H1 (cell line): ENCODE results near the gene IDUA. TPM values are rescaled to one million over a fixed set of nuclear protein-coding genes. Genes with fewer than 3 reads are reported as not detected.

ENCODE experiments used
- CTCF ChIA-PET: fragments of 300-600 bp; sonication (Branson Sonifier 250); formaldehyde crosslinking; loops from one replicate; lab custom pipeline; 2021; ENCODE audit not compliant: partially characterized antibody; lab: Charles Lee
- POLR2A ChIA-PET: fragments of 300-600 bp; sonication (Branson Sonifier 250); formaldehyde crosslinking; loops from one replicate; lab custom pipeline; 2021; ENCODE audit warnings: inconsistent platforms; ENCODE audit not compliant: partially characterized antibody; lab: Charles Lee
- DNase-seq, 2 experiments: peaks; one replicate each; pipeline versions ENCODE4 v3.0.0 to v3.0.0-alpha.2; 2010 to 2022; ENCODE audit warnings: low spot score in 2 of 2, low read depth in 1 of 2, mixed read lengths in 1 of 2
- FAIRE-seq: peaks from 2 replicates; lab custom pipeline; 2011; peaks lifted over from hg19 to GRCh38; lab: Jason Lieb, UNC
- H2AFZ ChIP-seq: 2 replicates; pipeline ENCODE4 v1.8.1; 2012; ENCODE audit warnings: low read length, inconsistent platforms
- H2AK5ac ChIP-seq: 2 replicates; pipeline ENCODE4 v1.6.1; 2013; ENCODE audit warnings: low read depth, low read length
- H2BK120ac ChIP-seq: replicated peaks from 2 replicates; pipeline ENCODE3; 2013; ENCODE audit warnings: low read depth, low read length, inconsistent platforms
- H2BK12ac ChIP-seq: 2 replicates; pipeline ENCODE4 v1.6.1; 2013; ENCODE audit warnings: low read depth, low read length
- H2BK15ac ChIP-seq: 2 replicates; pipeline ENCODE4 v1.6.1; 2013; ENCODE audit warnings: low read length
- H2BK20ac ChIP-seq: 2 replicates; pipeline ENCODE4 v1.6.1; 2013; ENCODE audit warnings: low read length
- H2BK5ac ChIP-seq: 2 replicates; pipeline ENCODE4 v1.6.1; 2013; ENCODE audit warnings: low read depth, low read length
- H3K14ac ChIP-seq: 2 replicates; pipeline ENCODE4 v1.6.1; 2013; ENCODE audit warnings: inconsistent platforms; ENCODE audit not compliant: insufficient read length
- H3K18ac ChIP-seq: 2 replicates; pipeline ENCODE4 v1.6.1; 2013; ENCODE audit warnings: low read length; ENCODE audit errors: extremely low read depth
- H3K23ac ChIP-seq: 2 replicates; pipeline ENCODE4 v1.6.1; 2013; ENCODE audit warnings: inconsistent platforms; ENCODE audit not compliant: insufficient read length
- H3K23me2 ChIP-seq: 2 replicates; pipeline ENCODE4 v1.6.1; 2013; ENCODE audit warnings: low read depth, low read length
- H3K27ac ChIP-seq: 2 replicates; pipeline ENCODE4 v1.6.1; 2011; ENCODE audit warnings: low read depth, low read length, inconsistent platforms
- H3K27me3 ChIP-seq, 4 experiments: replicated peaks in 1 of 4; 1 replicate in 1 of 4; 2 replicates in 3 of 4; pipeline versions ENCODE4 v1.6.1 to v1.8.1; 2011 to 2013; ENCODE audit warnings: low read length in 3 of 4, mild to moderate bottlenecking in 3 of 4, inconsistent platforms in 2 of 4, mixed read lengths in 2 of 4, moderate library complexity in 1 of 4; ENCODE audit not compliant: control insufficient read depth in 3 of 4, insufficient read depth in 3 of 4; ENCODE audit errors: extremely low read depth in 1 of 4
- H3K36me3 ChIP-seq, 4 experiments: 2 replicates each; pipeline versions ENCODE4 v1.6.1 to v1.8.1; 2011 to 2013; ENCODE audit warnings: mild to moderate bottlenecking in 4 of 4, low read length in 3 of 4, moderate library complexity in 2 of 4, control low read depth in 1 of 4, inconsistent platforms in 1 of 4; ENCODE audit not compliant: insufficient read depth in 4 of 4, control insufficient read depth in 2 of 4
- H3K4ac ChIP-seq: replicated peaks from 2 replicates; pipeline ENCODE3; 2013; ENCODE audit warnings: low read length, low read depth, mixed read lengths, inconsistent platforms; ENCODE audit not compliant: insufficient read length
- H3K4me1 ChIP-seq, 4 experiments: replicated peaks in 1 of 4; 1 replicate in 1 of 4; 2 replicates in 3 of 4; pipeline versions ENCODE4 v1.6.1 to v1.8.1; 2011 to 2013; ENCODE audit warnings: low read length in 3 of 4, inconsistent platforms in 2 of 4, mixed read lengths in 1 of 4; ENCODE audit not compliant: insufficient read depth in 4 of 4, control insufficient read depth in 3 of 4
- H3K4me2 ChIP-seq, 2 experiments: 2 replicates each; pipeline versions ENCODE4 v1.6.1 to v1.8.1; 2011 to 2013; ENCODE audit warnings: low read depth in 2 of 2, low read length in 2 of 2, control low read depth in 1 of 2, inconsistent platforms in 1 of 2, mild to moderate bottlenecking in 1 of 2; ENCODE audit not compliant: insufficient read depth in 1 of 2
- H3K4me3 ChIP-seq, 4 experiments: fragments of 200-600, 300-600 bp in 1 of 4; sonication (generic), shearing (Covaris generic), sonication (Bioruptor Twin) in 1 of 4; 2 replicates each; pipeline versions ENCODE4 v1.5.1 to v1.8.1; 2011 to 2016; ENCODE audit warnings: low read length in 4 of 4, low read depth in 3 of 4, control low read depth in 2 of 4, inconsistent platforms in 2 of 4, mild to moderate bottlenecking in 2 of 4, mixed read lengths in 1 of 4, moderate library complexity in 1 of 4; ENCODE audit not compliant: insufficient read depth in 2 of 4; ENCODE audit errors: extremely low read depth in 1 of 4
- H3K56ac ChIP-seq: replicated peaks from 2 replicates; pipeline ENCODE3; 2013; ENCODE audit warnings: low read depth, mild to moderate bottlenecking, mixed read lengths, low read length, inconsistent platforms; ENCODE audit not compliant: insufficient read length
- H3K79me1 ChIP-seq: 2 replicates; pipeline ENCODE4 v1.6.1; 2013; ENCODE audit warnings: low read depth, low read length, control low read depth
- H3K79me2 ChIP-seq, 2 experiments: 2 replicates each; pipeline versions ENCODE4 v1.6.1 to v1.8.1; 2012 to 2013; ENCODE audit warnings: low read length in 2 of 2, mild to moderate bottlenecking in 2 of 2, inconsistent platforms in 1 of 2; ENCODE audit not compliant: insufficient read depth in 2 of 2, control insufficient read depth in 1 of 2
- H3K9ac ChIP-seq, 4 experiments: replicated peaks in 1 of 4; 1 replicate in 1 of 4; 2 replicates in 3 of 4; pipeline versions ENCODE4 v1.6.1 to v1.8.1; 2011 to 2013; ENCODE audit warnings: low read depth in 3 of 4, low read length in 3 of 4, control low read depth in 2 of 4, mild to moderate bottlenecking in 2 of 4, moderate library complexity in 2 of 4, inconsistent platforms in 1 of 4; ENCODE audit errors: extremely low read depth in 1 of 4
- H3K9me3 ChIP-seq, 2 experiments: 2 replicates each; pipeline versions ENCODE4 v1.6.1 to v1.8.1; 2012 to 2013; ENCODE audit warnings: mild to moderate bottlenecking in 2 of 2, moderate library complexity in 2 of 2, control low read depth in 1 of 2, inconsistent platforms in 1 of 2, low read depth in 1 of 2, low read length in 1 of 2, mixed read lengths in 1 of 2; ENCODE audit not compliant: insufficient read depth in 2 of 2
- H4K20me1 ChIP-seq, 2 experiments: replicated peaks in 1 of 2; 2 replicates each; pipeline versions ENCODE3 to v1.8.1; 2011 to 2013; ENCODE audit warnings: inconsistent platforms in 2 of 2, low read length in 2 of 2, mild to moderate bottlenecking in 1 of 2; ENCODE audit not compliant: insufficient read depth in 2 of 2, control insufficient read depth in 1 of 2
- H4K5ac ChIP-seq: 2 replicates; pipeline ENCODE4 v1.6.1; 2013; ENCODE audit warnings: low read length, low read depth, mixed read lengths, inconsistent platforms; ENCODE audit not compliant: insufficient read length
- H4K8ac ChIP-seq: 2 replicates; pipeline ENCODE4 v1.8.0; 2013; ENCODE audit warnings: mild to moderate bottlenecking, moderate library complexity, low read length, inconsistent platforms; ENCODE audit not compliant: insufficient read depth; ENCODE audit errors: extremely low read depth
- H4K91ac ChIP-seq: replicated peaks from 2 replicates; pipeline ENCODE3; 2013; ENCODE audit warnings: low read length, mixed read lengths, inconsistent platforms; ENCODE audit not compliant: insufficient read length
- BACH1 ChIP-seq: IDR thresholded peaks from 2 replicates; pipeline ENCODE4 v1.6.1; 2012; ENCODE audit warnings: low read length, improper control_type of control experiment
- BRCA1 ChIP-seq: IDR thresholded peaks from 2 replicates; pipeline ENCODE4 v1.6.1; 2012; ENCODE audit warnings: low read depth, low read length, improper control_type of control experiment
- CHD1 ChIP-seq: IDR thresholded peaks from 2 replicates; pipeline ENCODE4 v1.6.1; 2012; ENCODE audit warnings: low read depth, low read length, improper control_type of control experiment
- HDAC2 ChIP-seq, 2 experiments: fragments of 300-600 bp in 1 of 2; sonication (generic) in 1 of 2; IDR thresholded peaks; 2 replicates each; pipeline ENCODE4 v1.6.1; 2011 to 2012; ENCODE audit warnings: low read depth in 2 of 2, low read length in 2 of 2, mild to moderate bottlenecking in 2 of 2, moderate library complexity in 2 of 2, borderline replicate concordance in 1 of 2, inconsistent platforms in 1 of 2
- KDM1A ChIP-seq: fragments of 200-600, 300-600 bp; sonication (generic); IDR thresholded peaks from 2 replicates; pipeline ENCODE4 v1.7.1; 2016; ENCODE audit warnings: mild to moderate bottlenecking, low read length, borderline replicate concordance
- NRF1 ChIP-seq: IDR thresholded peaks from 2 replicates; pipeline ENCODE4 v1.6.1; 2011; ENCODE audit warnings: mild to moderate bottlenecking, low read depth, low read length, improper control_type of control experiment
- WGBS, 2 experiments: shearing (Covaris generic) in 1 of 2; methylation state at CpG; one replicate each; pipeline versions ENCODE4 v1.1.6 to v1.1.7; 2013 to 2015; ENCODE audit warnings: low lambda C conversion rate in 2 of 2, mixed read lengths in 2 of 2, inconsistent platforms in 1 of 2, low coverage in 1 of 2, missing lambda C conversion rate in 1 of 2; ENCODE audit not compliant: insufficient replicate concordance in 2 of 2, insufficient coverage in 1 of 2, insufficient read length in 1 of 2; ENCODE audit errors: extremely low coverage in 1 of 2, missing lambda C conversion rate in 1 of 2; 5-methylcytosine and 5-hydroxymethylcytosine counted together
- polyA plus RNA-seq, 7 experiments: library from polyadenylated mRNA; depleted of rRNA in 3 of 7; stranded (reverse) in 5 of 7; unstranded in 2 of 7; fragments of >200 nt in 5 of 7; fragments of 200-250 nt in 2 of 7; gene quantifications; 1 replicate in 5 of 7; 2 replicates in 1 of 7; 4 replicates in 1 of 7; pipeline versions ENCODE4 v1.2.1 to v1.2.3, GENCODE V29; 2011 to 2013; ENCODE audit warnings: missing spikeins in 2 of 7, mixed read lengths in 2 of 7
- total RNA-seq: library from RNA; stranded (reverse); fragmentation: NEBNext Ultra II Directional; extraction: Animal tissue kit (Norgen Biotek cat#: 25700); gene quantifications from 2 replicates; pipeline ENCODE4 v1.2.1, GENCODE V29; 2021

IDUA gene
- total and polyA plus RNA-seq, 2 of the 8 experiments (the other 6 are each of a cell fraction or from before 2014, with no cell fraction given) = 2.8 to 4.8 TPM

DNA sequence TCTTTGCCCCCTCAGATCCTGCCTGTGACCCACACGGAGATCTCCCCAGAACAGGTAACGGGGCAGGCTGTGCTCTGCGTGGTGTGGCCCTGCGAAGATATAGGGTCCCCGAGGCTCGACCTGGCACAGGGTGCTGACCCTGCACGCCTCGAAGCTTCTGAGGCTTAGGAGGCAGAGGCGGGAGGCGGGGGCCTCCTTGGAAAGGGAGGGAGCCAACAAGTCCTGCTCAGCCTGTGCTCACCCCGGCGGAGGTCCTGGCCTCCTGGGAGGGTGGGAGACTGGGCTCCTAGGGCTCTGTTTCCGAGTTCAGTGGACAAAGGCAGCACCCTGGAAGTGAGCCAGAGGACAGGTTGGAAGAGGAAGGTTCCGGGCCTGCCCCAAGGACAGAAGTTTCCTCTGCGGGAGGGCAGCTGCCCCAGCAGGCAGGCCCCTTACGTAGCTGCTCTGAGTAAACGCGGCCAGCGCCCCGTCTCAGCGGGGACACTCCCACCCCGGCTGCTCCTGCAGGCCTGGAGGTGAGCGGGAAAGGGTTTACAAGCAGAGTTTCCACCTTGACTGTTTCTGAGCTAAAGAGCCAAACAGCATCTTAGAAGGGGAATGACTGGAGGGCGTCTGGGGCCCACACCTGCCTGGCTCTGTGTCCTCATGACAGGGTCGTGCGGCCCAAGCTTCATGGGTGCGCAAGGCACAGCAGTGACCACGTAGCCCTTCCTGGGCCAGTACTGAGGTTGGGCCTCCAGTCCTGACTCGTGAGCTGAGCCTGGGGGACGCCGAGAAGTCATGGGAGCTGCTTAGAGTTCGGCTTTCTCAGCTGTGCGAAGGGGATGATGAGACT is 38.5 kb upstream of the IDUA start:
- Histone ChIP-seq H3K27me3 (peaks cover 0 to 11% (median 6%) of the 10 kb centered on the region in 4 experiments; a peak in 4 of 7 replicates), H4K5ac (no peak overlapping the region), H3K14ac (no peak overlapping the region), H4K8ac (peak overlapping the region; percentile 14; the same call in 1 of the 2 replicates), H2BK120ac (no peak overlapping the region), H3K9me3 (no peaks in the 10 kb centered on the region), H2AK5ac (no peak overlapping the region), H3K27ac (no peak overlapping the region), H3K18ac (no peak overlapping the region), H2BK12ac (no peak overlapping the region), H2BK15ac (no peak overlapping the region), H2BK20ac (no peak overlapping the region), H2BK5ac (no peak overlapping the region), H3K23me2 (peaks cover 6% of the 10 kb centered on the region; the same call in 1 of the 2 replicates), H3K4me3 (no peak overlapping the region), H3K23ac (no peak overlapping the region), H2AFZ (no peak overlapping the region), H3K36me3 (no peaks in the 10 kb centered on the region), H3K9ac (no peak overlapping the region), H3K4me2 (no peak overlapping the region), H3K4ac (no peak overlapping the region), H3K79me1 (no peaks in the 10 kb centered on the region), H3K56ac (no peak overlapping the region), H4K20me1 (peaks cover 0 to 2% of the 10 kb centered on the region in 2 experiments), H4K91ac (no peak overlapping the region), H3K4me1 (peaks cover 3 to 10% (median 8%) of the 10 kb centered on the region in 4 experiments), H3K79me2 (no peaks in the 10 kb centered on the region)
- CTCF ChIA-PET = interaction anchor here (0.8 to 1.2 kb wide), 3 partner anchors 10 to 39 kb away, joined by 3 to 4 read pairs (median 3); partner anchors contain the start of genes GAK, IDUA and TMEM175
- 91% methylated on average over 33 of the region's 33 CpGs; no CpG with 5 or more reads in 1 of the 2 experiments for WGBS, 2 experiments
- POLR2A ChIA-PET = interaction anchor here (1.2 to 1.6 kb wide), 3 partner anchors 11 to 16 kb away, joined by 3 to 4 read pairs (median 4); partner anchors contain the start of genes GAK and TMEM175
- TF ChIP-seq BRCA1 (no peak), CHD1 (no peak), NRF1 (no peak), BACH1 (no peak), KDM1A (no peak), HDAC2 (IDR thresholded peaks at IDR 0.05; ENCODE audit: borderline replicate concordance in 1 of 2, low read depth in 2 of 2, low read length in 2 of 2) (no peak)
- FAIRE-seq = no peak
- DNase-seq = no peak
